Body of pancreas (tissue), 4 donors: ENCODE data around the gene RASSF8. TPM values are rescaled to one million over a fixed set of nuclear protein-coding genes. Genes with fewer than 3 reads are reported as not detected.
A peak's percentile ranks its signal among the peaks of the same experiment; 100 is the strongest.

Experiments
- ATAC-seq: fragments of 150-250 bp; one replicate; pipeline ENCODE4 v1.9.1; 2016
- DNase-seq, 4 donors: peaks; one replicate each; pipeline ENCODE4 v3.0.0-alpha.2; 2019
- H3K27ac ChIP-seq, 4 donors: fragments of 200-600 bp; sonication (generic); 1 replicate in 3 of 4; 2 replicates in 1 of 4; pipeline versions ENCODE4 v1.5.1 to v1.6.1; 2016 to 2019; ENCODE audit warnings: mild to moderate bottlenecking in 1 of 4, mixed read lengths in 1 of 4, moderate library complexity in 1 of 4
- H3K27me3 ChIP-seq, 2 donors: fragments of 200-600 bp; sonication (generic); one replicate each; pipeline ENCODE4 v1.6.0; 2016; ENCODE audit warnings: mild to moderate bottlenecking in 1 of 2
- H3K36me3 ChIP-seq, 2 donors: fragments of 200-600 bp; sonication (generic); replicated peaks in 1 of 2; 2 replicates each; pipeline ENCODE4 v1.5.1; 2016; ENCODE audit warnings: low read depth in 2 of 2; ENCODE audit not compliant: insufficient read depth in 1 of 2
- H3K4me1 ChIP-seq: fragments of 200-600 bp; sonication (generic); one replicate; pipeline ENCODE4 v1.6.0; 2016
- H3K4me3 ChIP-seq, 2 donors: fragments of 200-600 bp; sonication (generic); 1 replicate in 1 of 2; 2 replicates in 1 of 2; pipeline ENCODE4 v1.5.1; 2016 to 2019
- H3K9me3 ChIP-seq, 3 donors: fragments of 200-600 bp; sonication (generic); 1 replicate in 2 of 3; 2 replicates in 1 of 3; pipeline ENCODE4 v1.5.1; 2016
- POLR2A ChIP-seq, 3 donors: fragments of 450-650 bp; IDR thresholded peaks; one replicate each; pipeline ENCODE4 v1.6.1; 2016; ENCODE audit warnings: antibody characterized with exemption in 3 of 3, mild to moderate bottlenecking in 2 of 3
- WGBS, 2 donors: methylation state at CpG; one replicate each; pipeline ENCODE4 v1.1.5; 2017; 5-methylcytosine and 5-hydroxymethylcytosine counted together
- intact Hi-C: fragments of 100-400 bp; cut with DNase I; formaldehyde crosslinking; loops from one replicate; pipeline ENCODE4 v1.15.1; 2023
- total RNA-seq, 2 donors: library from RNA; depleted of rRNA; stranded (reverse); fragments of >200 nt; gene quantifications; one replicate each; pipeline ENCODE4 v1.1.0, GENCODE V29; 2016
- TF ChIP-seq, protein P1 (sequence below), 7 experiments: fragments of 450-650 bp in 4 of 7; fragments of 200-600 bp in 3 of 7; sonication (generic) in 3 of 7; IDR thresholded peaks; one replicate each; pipeline ENCODE4 v1.5.1; 2016 to 2019; ENCODE audit warnings: antibody characterized with exemption in 7 of 7

The RASSF8 gene
- total RNA-seq, 2 donors from 2014 or later = 15.8 to 19.1 TPM

DNA sequence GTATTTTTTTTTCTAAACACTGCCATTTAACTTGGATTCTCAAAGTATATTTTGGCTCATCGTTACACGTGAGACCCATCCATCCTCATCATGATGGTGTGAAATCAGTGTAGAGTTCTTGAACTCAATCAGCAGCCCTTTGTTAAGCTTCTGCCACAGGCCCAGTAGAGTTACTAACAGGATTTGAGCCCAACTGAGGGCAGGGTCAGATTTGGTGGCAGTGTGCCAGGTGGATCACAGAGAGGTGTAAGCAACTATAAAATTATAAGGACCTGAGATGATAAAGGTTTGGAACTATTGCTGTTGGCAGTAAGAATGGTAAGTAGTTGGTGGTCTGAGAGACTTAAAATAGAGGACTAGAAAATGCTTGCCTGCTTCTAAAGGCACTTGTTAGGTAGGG lies 72.8 kb downstream of the RASSF8 start:
- 87 to 96% methylated on average over 2 of the region's 2 CpGs for WGBS, 2 donors
- Histone ChIP-seq H3K9me3 (no peaks in the 10 kb centered on the region), H3K27me3 (no peaks in the 10 kb centered on the region), H3K27ac (no peak overlapping the region), H3K4me3 (no peak overlapping the region), H3K36me3 (no peaks in the 10 kb centered on the region), H3K4me1 (peaks cover 32% of the 10 kb centered on the region)
- no peak for ATAC-seq
- DNase-seq = no peak
- TF ChIP-seq, protein P1, sequence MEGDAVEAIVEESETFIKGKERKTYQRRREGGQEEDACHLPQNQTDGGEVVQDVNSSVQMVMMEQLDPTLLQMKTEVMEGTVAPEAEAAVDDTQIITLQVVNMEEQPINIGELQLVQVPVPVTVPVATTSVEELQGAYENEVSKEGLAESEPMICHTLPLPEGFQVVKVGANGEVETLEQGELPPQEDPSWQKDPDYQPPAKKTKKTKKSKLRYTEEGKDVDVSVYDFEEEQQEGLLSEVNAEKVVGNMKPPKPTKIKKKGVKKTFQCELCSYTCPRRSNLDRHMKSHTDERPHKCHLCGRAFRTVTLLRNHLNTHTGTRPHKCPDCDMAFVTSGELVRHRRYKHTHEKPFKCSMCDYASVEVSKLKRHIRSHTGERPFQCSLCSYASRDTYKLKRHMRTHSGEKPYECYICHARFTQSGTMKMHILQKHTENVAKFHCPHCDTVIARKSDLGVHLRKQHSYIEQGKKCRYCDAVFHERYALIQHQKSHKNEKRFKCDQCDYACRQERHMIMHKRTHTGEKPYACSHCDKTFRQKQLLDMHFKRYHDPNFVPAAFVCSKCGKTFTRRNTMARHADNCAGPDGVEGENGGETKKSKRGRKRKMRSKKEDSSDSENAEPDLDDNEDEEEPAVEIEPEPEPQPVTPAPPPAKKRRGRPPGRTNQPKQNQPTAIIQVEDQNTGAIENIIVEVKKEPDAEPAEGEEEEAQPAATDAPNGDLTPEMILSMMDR (IDR thresholded peaks at IDR 0.05) = no peak
- no peak for TF ChIP-seq POLR2A (IDR thresholded peaks at IDR 0.05)
- intact Hi-C loops = no loop called here

DNA sequence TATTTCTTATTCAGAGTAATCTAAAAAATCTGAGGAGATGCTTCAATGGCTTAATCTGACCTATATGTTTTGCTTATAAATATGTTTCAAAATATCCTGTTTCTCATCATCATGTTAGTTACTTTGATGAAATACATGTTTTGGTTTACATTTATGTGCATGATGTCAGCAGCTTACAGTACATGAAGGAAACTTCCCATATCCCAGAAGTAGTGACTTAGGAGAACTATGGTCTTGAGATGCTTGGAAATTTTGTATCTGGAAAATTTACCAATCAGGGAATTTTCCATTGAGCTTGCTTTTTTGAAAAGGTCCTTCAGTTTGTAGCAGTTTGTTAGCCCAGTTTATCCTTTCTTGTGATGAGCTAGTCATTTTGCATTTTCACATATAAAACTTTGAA lies 73.3 kb downstream of the RASSF8 start:
- DNase-seq (no peak), ATAC-seq (no peak)
- Histone ChIP-seq H3K9me3 (no peaks in the 10 kb centered on the region), H3K4me1 (peaks cover 27% of the 10 kb centered on the region), H3K4me3 (no peak overlapping the region), H3K36me3 (no peaks in the 10 kb centered on the region), H3K27me3 (no peaks in the 10 kb centered on the region), H3K27ac (no peak overlapping the region)
- TF ChIP-seq, protein P1 (IDR thresholded peaks at IDR 0.05) = no peak
- TF ChIP-seq POLR2A (IDR thresholded peaks at IDR 0.05) = no peak
- intact Hi-C loops = no loop called here

DNA sequence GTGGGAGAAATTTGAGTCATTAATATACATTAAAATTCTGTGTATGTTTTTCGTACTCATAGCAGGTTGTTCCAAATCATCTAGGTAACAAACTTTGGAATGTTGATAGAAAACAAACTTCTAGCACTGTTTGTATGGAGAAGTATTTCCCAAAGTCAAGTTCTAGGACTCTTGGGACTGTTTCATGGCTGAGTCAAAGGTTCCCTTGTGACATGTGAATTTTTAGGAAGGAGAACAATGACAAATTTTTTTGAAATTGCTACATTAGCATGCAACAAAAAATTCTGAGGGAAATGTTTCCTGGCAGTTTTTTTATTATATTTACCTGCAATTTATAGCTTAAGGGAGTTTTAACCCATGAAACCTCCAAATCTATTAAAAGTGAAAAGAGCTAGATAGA lies 73.8 kb downstream of the RASSF8 start:
- no peaks in the 10 kb centered on the region for H3K9me3 ChIP-seq
- intact Hi-C loops = no loop called here
- H3K27ac ChIP-seq = peak overlapping the region in 2 of 4 donors; percentile 2 to 4
- TF ChIP-seq, protein P1 (IDR thresholded peaks at IDR 0.05) = no peak
- TF ChIP-seq POLR2A (IDR thresholded peaks at IDR 0.05) = no peak
- H3K36me3 ChIP-seq = no peaks in the 10 kb centered on the region
- 71 to 72% methylated on average over 1 of the region's 1 CpG for WGBS, 2 donors
- no peaks in the 10 kb centered on the region for H3K27me3 ChIP-seq
- H3K4me3 ChIP-seq = no peak overlapping the region
- ATAC-seq = no peak
- DNase-seq = no peak
- H3K4me1 ChIP-seq = peaks cover 22% of the 10 kb centered on the region

DNA sequence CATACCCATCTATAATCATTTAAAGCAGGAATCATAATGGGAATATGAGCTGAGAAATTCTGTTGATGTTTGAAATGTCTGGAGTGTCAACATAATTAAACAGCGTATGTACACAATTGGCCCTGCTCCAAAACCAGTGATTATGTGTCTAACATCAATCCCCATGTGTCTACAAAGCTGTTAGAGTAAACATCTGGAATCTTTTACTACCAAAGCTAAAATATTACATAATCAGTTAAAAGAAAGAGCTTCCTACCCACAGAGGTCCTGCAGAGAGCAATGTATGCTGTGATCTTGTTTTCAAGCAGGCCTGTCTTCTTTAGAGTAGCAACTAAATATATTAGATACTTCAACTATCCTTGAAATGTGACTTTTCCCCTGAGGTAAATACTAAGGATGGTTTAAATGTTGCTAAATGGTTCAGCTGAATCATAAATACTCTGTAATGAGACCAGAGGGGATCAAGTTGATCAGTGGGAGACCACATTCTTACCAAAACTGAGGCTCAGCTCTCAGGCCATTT lies 74.3 kb downstream of the RASSF8 start:
- peaks cover 21% of the 10 kb centered on the region for H3K4me1 ChIP-seq
- intact Hi-C loops = no loop called here
- 11% methylated on average over 1 of the region's 1 CpG for WGBS, 2 donors
- ATAC-seq (no peak), DNase-seq (no peak)
- no peaks in the 10 kb centered on the region for H3K27me3 ChIP-seq
- H3K9me3 ChIP-seq = no peaks in the 10 kb centered on the region
- TF ChIP-seq, protein P1 (IDR thresholded peaks at IDR 0.05) = no peak
- TF ChIP-seq POLR2A (IDR thresholded peaks at IDR 0.05) = no peak
- no peaks in the 10 kb centered on the region for H3K36me3 ChIP-seq
- H3K4me3 ChIP-seq = no peak overlapping the region
- H3K27ac ChIP-seq = peak overlapping the region in 2 of 4 donors; percentile 2 to 4

DNA sequence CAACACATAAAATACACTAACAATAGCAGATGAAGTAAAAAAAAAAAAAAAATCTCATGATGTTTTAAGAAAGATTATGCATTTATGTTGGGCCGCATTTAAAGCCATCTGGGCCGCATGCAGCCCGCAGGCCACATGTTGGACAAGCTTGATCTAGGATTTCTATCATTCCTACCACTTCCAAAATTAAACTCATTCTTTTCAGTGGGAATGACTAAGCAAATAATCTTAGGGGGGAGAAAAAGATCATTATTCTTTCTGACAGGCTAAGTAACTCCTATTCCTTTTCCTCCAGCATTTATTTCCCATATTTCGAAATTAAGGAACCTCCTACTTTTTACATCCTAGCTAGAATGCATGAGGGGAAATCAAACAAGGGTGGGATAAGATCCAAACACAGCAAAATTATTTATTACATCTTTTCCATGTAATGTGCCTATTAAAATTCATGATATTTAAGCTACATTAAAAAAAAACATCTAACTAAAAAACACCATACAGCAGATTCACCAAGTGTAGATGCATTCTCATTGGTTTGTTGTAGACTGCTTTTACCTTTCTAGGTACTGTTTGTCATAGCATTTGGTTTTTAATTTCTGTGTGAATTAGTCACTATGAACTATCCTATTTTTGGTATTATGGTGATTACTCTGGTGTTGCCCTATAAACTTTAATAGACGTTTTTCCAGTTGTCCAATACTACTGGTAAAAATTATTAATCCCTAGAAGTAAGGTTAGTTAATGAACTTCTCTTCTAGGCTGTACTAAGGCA lies 76.1 kb downstream of the RASSF8 start:
- H3K9me3 ChIP-seq = no peaks in the 10 kb centered on the region
- ATAC-seq (no peak), DNase-seq (no peak)
- no peak overlapping the region for H3K4me3 ChIP-seq
- no peaks in the 10 kb centered on the region for H3K36me3 ChIP-seq
- no peak overlapping the region for H3K27ac ChIP-seq
- H3K4me1 ChIP-seq = peaks cover 25% of the 10 kb centered on the region
- WGBS, 2 donors = 93 to 94% methylated on average over 5 of the region's 5 CpGs
- H3K27me3 ChIP-seq = no peaks in the 10 kb centered on the region
- TF ChIP-seq, protein P1 (IDR thresholded peaks at IDR 0.05) = no peak
- no peak for TF ChIP-seq POLR2A (IDR thresholded peaks at IDR 0.05)
- intact Hi-C loops = no loop called here
